ENCODE results near the gene SEMA3C. TPM values are rescaled to one million over a fixed set of nuclear protein-coding genes. Genes with fewer than 3 reads are reported as not detected.
A peak's percentile ranks its signal among the peaks of the same experiment; 100 is the strongest.

The SEMA3C gene
- total and polyA plus RNA-seq, 2 donors (not counting 3 experiments of a cell fraction or from before 2014, with no cell fraction given), result 0.01 to 0.09 TPM

- Histone ChIP-seq H3K4me3 (replicated peaks in 1 of 3; ENCODE audit: insufficient read depth in 1 of 3, low read depth in 1 of 3, low read length in 3 of 3) (no peak overlapping the region), H3K9me3 (replicated peaks; ENCODE audit: control insufficient read depth, insufficient read depth, low read length) (no peaks in the 10 kb centered on the region), H2AFZ (ENCODE audit: low read depth, low read length) (no peak overlapping the region), H3K27ac (ENCODE audit: insufficient read depth, low read depth, low read length) (no peak overlapping the region), H3K4me2 (ENCODE audit: insufficient read depth, low read length) (no peak overlapping the region), H3K36me3 (ENCODE audit: control insufficient read depth in 2 of 2, extremely low read depth in 1 of 2, insufficient read depth in 2 of 2, low read length in 2 of 2) (no peaks in the 10 kb centered on the region), H4K20me1 (replicated peaks; ENCODE audit: control insufficient read depth, extremely low read depth, insufficient read depth, low read length) (no peaks in the 10 kb centered on the region), H3K9ac (replicated peaks; ENCODE audit: extremely low read depth, insufficient read depth, low read length) (no peak overlapping the region), H3K4me1 (ENCODE audit: control insufficient read depth, extremely low read depth, insufficient read depth, low read length) (no peaks in the 10 kb centered on the region), H3K79me2 (ENCODE audit: control insufficient read depth, insufficient read depth, low read length) (no peaks in the 10 kb centered on the region), H3K27me3 (ENCODE audit: control insufficient read depth in 2 of 2, insufficient read depth in 2 of 2, low read length in 2 of 2) (no peaks in the 10 kb centered on the region), H3K9me1 (replicated peaks; ENCODE audit: control insufficient read depth, extremely low read depth, insufficient read depth, low read length) (no peaks in the 10 kb centered on the region)
- FAIRE-seq (no peak), DNase-seq (ENCODE audit: low read depth, low spot score) (peak; percentile 74)
- BruUV-seq (replicated peaks), result no TSS peak
- no peak for TF ChIP-seq EZH2 (IDR thresholded peaks at IDR 0.05; ENCODE audit: borderline replicate concordance, low read depth, low read length, severe bottlenecking)
- TF ChIP-seq MYC (IDR thresholded peaks at IDR 0.05; ENCODE audit: low read depth, low read length), result no peak
- no peak for TF ChIP-seq GATA2 (IDR thresholded peaks at IDR 0.05; ENCODE audit: insufficient read depth, insufficient read length, low read depth, low read length)
- ChIA-PET POLR2A (no interaction called here), CTCF (no interaction called here)
- dilution Hi-C loops (cut with MboI; ENCODE audit: extremely low pct_ligation_motif_present, low sequenced_read_pairs) (no loop called here), intact Hi-C loops (cut with micrococcal nuclease) (no loop called here)
Observed at GRCh38 chr7:80781561-80781979, 137.3 kb downstream of the SEMA3C start.

GRCh38 chr7:80781146-80781545, 137.7 kb downstream of the SEMA3C start:
- FAIRE-seq (no peak), DNase-seq (ENCODE audit: low read depth, low spot score) (no peak)
- no peak overlapping the region for H3K9ac ChIP-seq (replicated peaks; ENCODE audit: extremely low read depth, insufficient read depth, low read length)
- intact Hi-C loops (cut with micrococcal nuclease), result no loop called here
- H2AFZ ChIP-seq (ENCODE audit: low read depth, low read length), result no peak overlapping the region
- H3K9me1 ChIP-seq (replicated peaks; ENCODE audit: control insufficient read depth, extremely low read depth, insufficient read depth, low read length), result no peaks in the 10 kb centered on the region
- no peak overlapping the region for H3K4me2 ChIP-seq (ENCODE audit: insufficient read depth, low read length)
- H3K4me3 ChIP-seq (replicated peaks in 1 of 3; ENCODE audit: insufficient read depth in 1 of 3, low read depth in 1 of 3, low read length in 3 of 3), result no peak overlapping the region
- H3K36me3 ChIP-seq (ENCODE audit: control insufficient read depth in 2 of 2, extremely low read depth in 1 of 2, insufficient read depth in 2 of 2, low read length in 2 of 2), result no peaks in the 10 kb centered on the region
- H4K20me1 ChIP-seq (replicated peaks; ENCODE audit: control insufficient read depth, extremely low read depth, insufficient read depth, low read length), result no peaks in the 10 kb centered on the region
- H3K79me2 ChIP-seq (ENCODE audit: control insufficient read depth, insufficient read depth, low read length), result no peaks in the 10 kb centered on the region
- no peak overlapping the region for H3K27ac ChIP-seq (ENCODE audit: insufficient read depth, low read depth, low read length)
- no peaks in the 10 kb centered on the region for H3K4me1 ChIP-seq (ENCODE audit: control insufficient read depth, extremely low read depth, insufficient read depth, low read length)
- BruUV-seq (replicated peaks), result no TSS peak
- H3K9me3 ChIP-seq (replicated peaks; ENCODE audit: control insufficient read depth, insufficient read depth, low read length), result no peaks in the 10 kb centered on the region
- ChIA-PET CTCF (no interaction called here), POLR2A (no interaction called here)
- TF ChIP-seq POLR2A (IDR thresholded peaks at IDR 0.05; ENCODE audit: low read depth, low read length), result no peak
- TF ChIP-seq FOS (IDR thresholded peaks at IDR 0.05; ENCODE audit: borderline replicate concordance, insufficient read depth, low read length), result no peak
- no peak for TF ChIP-seq MYC (IDR thresholded peaks at IDR 0.05; ENCODE audit: low read depth, low read length)
- no peak for TF ChIP-seq POLR2AphosphoS5 (IDR thresholded peaks at IDR 0.05; ENCODE audit: insufficient read depth, low read depth, low read length)
- no peaks in the 10 kb centered on the region for H3K27me3 ChIP-seq (ENCODE audit: control insufficient read depth in 2 of 2, insufficient read depth in 2 of 2, low read length in 2 of 2)
- dilution Hi-C loops (cut with MboI; ENCODE audit: extremely low pct_ligation_motif_present, low sequenced_read_pairs), result no loop called here
